PC-3 (cell line): ENCODE data around the gene GINS1. TPM values are rescaled to one million over a fixed set of nuclear protein-coding genes. Genes with fewer than 3 reads are reported as not detected.

ENCODE experiments used
- ATAC-seq: fragments of 200-7000 bp; cut with Tn5 transposase; 2 replicates; pipeline ENCODE4 v1.9.1; 2020; ENCODE audit warnings: mild to moderate bottlenecking, moderate library complexity
- BruUV-seq: library from RNA; stranded (reverse); fragments of 400-500 nt; replicated peaks from 2 replicates; lab custom pipeline; 2021; lab: Mats Ljungman, UMichigan
- CTCF ChIA-PET: fragments of 300-600 bp; sonication (Branson Sonifier 250); formaldehyde crosslinking; loops from one replicate; lab custom pipeline; 2022; ENCODE audit warnings: antibody characterized with exemption; lab: Charles Lee
- POLR2A ChIA-PET: fragments of 300-600 bp; sonication (Branson Sonifier 250); formaldehyde crosslinking; loops from one replicate; lab custom pipeline; 2022; ENCODE audit warnings: antibody characterized with exemption; ENCODE audit not compliant: unreplicated experiment; lab: Charles Lee
- DNase-seq: peaks from one replicate; pipeline ENCODE4 v3.0.0-alpha.2; 2015
- H2AFZ ChIP-seq: fragments of 300-600 bp; sonication (generic); 2 replicates; pipeline ENCODE4 v1.6.0; 2016; ENCODE audit warnings: antibody characterized with exemption, low read length
- H3F3A ChIP-seq: fragments of 300-600 bp; sonication (generic); one replicate; pipeline ENCODE4 v1.6.0; 2017; ENCODE audit warnings: antibody characterized with exemption, low read length, control low read depth, mild to moderate bottlenecking; ENCODE audit not compliant: unreplicated experiment
- H3K27ac ChIP-seq: fragments of 300-600 bp; sonication (generic); 2 replicates; pipeline ENCODE4 v1.5.1; 2016; ENCODE audit warnings: mild to moderate bottlenecking, low read length
- H3K27me3 ChIP-seq: fragments of 300-600 bp; sonication (generic); 2 replicates; pipeline ENCODE4 v1.6.1; 2016; ENCODE audit warnings: low read length, mixed read lengths
- H3K36me3 ChIP-seq: fragments of 300-600 bp; sonication (generic); 2 replicates; pipeline ENCODE4 v1.6.1; 2016; ENCODE audit warnings: low read depth, mixed run types, low read length, mixed read lengths
- H3K4me1 ChIP-seq: fragments of 300-600 bp; sonication (generic); 2 replicates; pipeline ENCODE4 v1.5.1; 2016; ENCODE audit warnings: low read length; ENCODE audit not compliant: insufficient read depth
- H3K4me2 ChIP-seq: fragments of 300-600 bp; sonication (generic); 2 replicates; pipeline ENCODE4 v1.6.0; 2016; ENCODE audit warnings: low read length
- H3K4me3 ChIP-seq: fragments of 300-600 bp; sonication (generic); 2 replicates; pipeline ENCODE4 v1.5.1; 2016; ENCODE audit warnings: mild to moderate bottlenecking, low read length, mixed read lengths
- H3K79me2 ChIP-seq: fragments of 300-600 bp; sonication (generic); 2 replicates; pipeline ENCODE4 v1.6.1; 2017; ENCODE audit warnings: low read length, mixed read lengths
- H3K9ac ChIP-seq: fragments of 300-600 bp; sonication (generic); 2 replicates; pipeline ENCODE4 v1.6.0; 2016; ENCODE audit warnings: mild to moderate bottlenecking, low read length
- H3K9me2 ChIP-seq: fragments of 300-600 bp; sonication (generic); replicated peaks from 2 replicates; pipeline ENCODE4 v1.6.1; 2016; ENCODE audit warnings: mixed run types, low read length, mixed read lengths
- H3K9me3 ChIP-seq: fragments of 300-600 bp; sonication (generic); 2 replicates; pipeline ENCODE4 v1.6.1; 2016; ENCODE audit warnings: low read length, mixed read lengths
- H4K20me1 ChIP-seq: fragments of 300-600 bp; sonication (generic); 2 replicates; pipeline ENCODE4 v1.6.1; 2016; ENCODE audit warnings: low read length, mixed read lengths
- CTCF ChIP-seq: fragments of 300-600 bp; sonication (generic); conservative IDR thresholded peaks from 2 replicates; pipeline ENCODE4 v1.5.1; 2017; ENCODE audit warnings: antibody characterized with exemption, low read depth, mild to moderate bottlenecking, low read length
- EZH2 ChIP-seq: fragments of 300-600 bp; sonication (generic); IDR thresholded peaks from one replicate; pipeline ENCODE4 v1.6.1; 2017; ENCODE audit warnings: antibody characterized with exemption, mild to moderate bottlenecking, low read length; ENCODE audit not compliant: unreplicated experiment
- EZH2phosphoT487 ChIP-seq: fragments of 300-600 bp; sonication (generic); IDR thresholded peaks from 2 replicates; pipeline ENCODE4 v1.6.1; 2018; ENCODE audit warnings: mild to moderate bottlenecking, antibody characterized with exemption, low read length, borderline replicate concordance
- intact Hi-C: fragments of 100-400 bp; cut with micrococcal nuclease; formaldehyde crosslinking; loops from 2 replicates; pipeline ENCODE4 v1.9.0; 2023
- total RNA-seq: library from RNA; depleted of rRNA; stranded (reverse); fragments of >200 nt; gene quantifications from 2 replicates; pipeline ENCODE4 v1.2.3, GENCODE V29; 2014

Gene GINS1
- total RNA-seq, 1 experiment from 2014 or later: 28.1 TPM

DNA sequence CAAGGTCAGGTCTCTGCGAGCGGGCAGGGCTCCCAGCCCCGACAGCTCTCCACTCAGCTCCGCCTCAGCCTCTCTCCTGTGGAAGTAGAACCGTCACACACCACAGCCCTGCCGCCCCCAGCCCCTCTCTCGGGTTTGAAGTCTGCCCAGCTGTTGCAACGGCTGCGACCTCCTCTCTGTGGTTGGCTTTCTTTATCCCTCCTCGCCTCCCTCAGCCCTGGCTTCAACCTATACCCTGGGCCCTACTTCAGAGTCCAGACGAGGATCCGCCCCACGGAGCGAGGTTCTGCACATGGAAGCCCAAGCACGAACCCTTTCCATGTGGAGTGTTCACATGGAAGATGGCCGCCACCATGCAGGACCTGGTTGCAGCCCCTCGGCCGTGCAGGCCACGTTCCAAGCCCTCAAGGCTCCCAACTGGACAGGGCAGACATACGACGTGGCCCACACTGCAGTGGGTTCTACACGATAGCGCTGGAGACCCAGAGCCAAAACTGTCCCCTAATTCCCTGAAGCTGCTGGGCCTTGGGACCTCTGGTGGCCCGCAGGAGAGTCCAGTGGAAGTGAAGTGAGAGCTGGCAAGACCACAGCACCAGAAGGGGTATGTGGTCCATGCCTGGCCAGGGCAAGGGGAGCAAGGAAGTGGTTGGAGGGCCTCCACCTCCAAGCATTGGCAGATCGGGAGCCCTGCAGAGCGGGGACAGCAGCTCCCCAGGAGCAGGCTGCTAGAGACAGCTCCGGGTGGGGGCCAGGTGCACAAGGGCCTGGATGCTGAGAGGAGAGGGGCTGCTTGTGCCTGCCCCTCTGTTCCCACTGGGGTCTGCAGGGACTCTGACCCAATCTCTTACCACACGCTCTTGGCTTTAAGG is 69.8 kb downstream of the GINS1 start:
- Histone ChIP-seq H3K9ac (no peak overlapping the region), H3K4me3 (no peak overlapping the region), H3K4me2 (no peak overlapping the region), H3F3A (no peaks in the 10 kb centered on the region), H3K27me3 (no peaks in the 10 kb centered on the region), H3K27ac (no peak overlapping the region), H3K79me2 (no peaks in the 10 kb centered on the region), H3K36me3 (no peaks in the 10 kb centered on the region), H3K4me1 (no peaks in the 10 kb centered on the region), H2AFZ (no peak overlapping the region), H3K9me2 (no peaks in the 10 kb centered on the region), H3K9me3 (no peaks in the 10 kb centered on the region), H4K20me1 (no peaks in the 10 kb centered on the region)
- ChIA-PET POLR2A (interaction anchor here (0.6 kb wide), 1 partner anchor 24 kb away, joined by 9 read pairs; no protein-coding TSS in a partner anchor), CTCF (no interaction called here)
- TF ChIP-seq EZH2 (no peak), EZH2phosphoT487 (no peak), CTCF (no peak)
- no peak for ATAC-seq
- BruUV-seq: no TSS peak
- intact Hi-C loops: no loop called here
- DNase-seq: no peak

DNA sequence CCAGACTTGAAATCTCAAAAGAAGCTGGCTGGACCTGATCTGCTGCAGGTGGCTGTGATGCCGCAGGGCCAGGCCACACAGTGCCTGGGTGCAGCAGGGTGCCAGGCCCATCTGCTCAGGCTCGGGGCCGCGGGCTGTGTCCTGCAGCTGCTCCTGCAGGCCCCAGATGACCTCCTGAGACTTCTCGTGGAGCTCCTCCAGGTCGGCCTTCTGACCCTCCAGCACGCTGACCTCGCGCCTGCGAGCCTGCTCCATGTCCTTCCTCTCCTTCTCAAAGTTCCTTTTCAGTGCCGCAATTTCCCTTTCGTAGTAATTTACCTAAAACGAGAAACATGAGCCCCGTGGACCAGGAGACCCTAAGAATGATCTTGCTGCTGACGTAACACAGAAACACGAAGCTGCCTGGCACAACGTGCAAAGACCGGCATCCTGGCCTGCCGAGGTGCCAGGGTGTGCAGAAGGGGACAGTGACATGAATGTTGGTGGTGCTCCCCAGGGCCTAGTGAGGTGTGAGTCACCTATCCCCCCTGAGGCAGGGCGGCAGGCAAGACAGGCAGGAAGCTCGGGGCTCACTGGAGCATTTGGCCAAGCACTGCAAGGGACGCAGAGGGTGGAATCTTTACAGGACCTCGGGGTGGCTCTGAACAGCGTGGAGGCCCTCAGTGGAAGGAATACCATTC is 71.6 kb downstream of the GINS1 start:
- DNase-seq: no peak
- ATAC-seq: no peak
- H3K4me1 ChIP-seq: peaks cover under 1% of the 10 kb centered on the region; the same call in 1 of the 2 replicates
- H3K79me2 ChIP-seq: no peaks in the 10 kb centered on the region
- H3K27ac ChIP-seq: no peak overlapping the region
- H3K9me3 ChIP-seq: no peaks in the 10 kb centered on the region
- ChIA-PET POLR2A (no interaction called here), CTCF (no interaction called here)
- no peak overlapping the region for H3K9ac ChIP-seq
- intact Hi-C loops: no loop called here
- no peaks in the 10 kb centered on the region for H3K36me3 ChIP-seq
- H3K9me2 ChIP-seq: no peaks in the 10 kb centered on the region
- no peaks in the 10 kb centered on the region for H4K20me1 ChIP-seq
- H2AFZ ChIP-seq: no peak overlapping the region
- no TSS peak for BruUV-seq
- no peak for TF ChIP-seq EZH2
- TF ChIP-seq EZH2phosphoT487: no peak
- TF ChIP-seq CTCF: no peak
- H3F3A ChIP-seq: no peaks in the 10 kb centered on the region
- no peak overlapping the region for H3K4me3 ChIP-seq
- H3K4me2 ChIP-seq: no peak overlapping the region
- no peaks in the 10 kb centered on the region for H3K27me3 ChIP-seq

DNA sequence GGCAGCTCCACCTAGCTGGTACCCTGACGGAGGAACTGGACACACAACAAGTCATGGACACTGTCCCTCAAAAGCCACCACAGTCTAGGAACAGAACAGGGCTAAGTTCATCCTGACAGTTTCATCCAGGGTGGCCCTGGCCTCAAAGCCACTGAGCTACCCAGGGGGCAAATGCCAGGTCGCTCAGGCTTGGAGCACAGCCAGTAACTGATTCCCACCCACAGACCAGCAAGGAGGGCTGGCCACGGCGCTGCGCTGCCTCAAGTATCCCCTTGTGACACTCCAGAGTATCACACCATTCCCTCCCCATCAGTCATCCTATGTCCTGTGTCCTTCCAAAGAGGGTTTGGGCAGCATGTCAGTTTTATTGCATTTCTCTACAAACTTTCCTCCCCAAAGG is 72.2 kb downstream of the GINS1 start:
- CTCF ChIA-PET: no interaction called here
- Histone ChIP-seq H2AFZ (no peak overlapping the region), H3K79me2 (no peaks in the 10 kb centered on the region), H3K4me1 (peaks cover 7% of the 10 kb centered on the region), H3K4me3 (no peak overlapping the region), H4K20me1 (no peaks in the 10 kb centered on the region), H3K9me2 (no peaks in the 10 kb centered on the region), H3K9ac (no peak overlapping the region), H3F3A (no peaks in the 10 kb centered on the region), H3K9me3 (no peaks in the 10 kb centered on the region), H3K36me3 (no peaks in the 10 kb centered on the region), H3K4me2 (no peak overlapping the region), H3K27me3 (no peaks in the 10 kb centered on the region), H3K27ac (no peak overlapping the region)
- ATAC-seq (no peak), DNase-seq (no peak)
- no peak for TF ChIP-seq CTCF
- POLR2A ChIA-PET: no interaction called here
- intact Hi-C loops: no loop called here
- no TSS peak for BruUV-seq
